Measurements from ENCODE around the gene UPK2. TPM values are rescaled to one million over a fixed set of nuclear protein-coding genes. Genes with fewer than 3 reads are reported as not detected.
A peak's percentile ranks its signal among the peaks of the same experiment; 100 is the strongest.
"Not testable (repeated sequence)": the region's sequence is repeated elsewhere in the genome, so short reads cannot be mapped to it uniquely, and the experiment has no call there.

UPK2 gene
- total and polyA plus RNA-seq, 2 experiments from 2014 or later, result 0.28 TPM; not detected in 1

DNA sequence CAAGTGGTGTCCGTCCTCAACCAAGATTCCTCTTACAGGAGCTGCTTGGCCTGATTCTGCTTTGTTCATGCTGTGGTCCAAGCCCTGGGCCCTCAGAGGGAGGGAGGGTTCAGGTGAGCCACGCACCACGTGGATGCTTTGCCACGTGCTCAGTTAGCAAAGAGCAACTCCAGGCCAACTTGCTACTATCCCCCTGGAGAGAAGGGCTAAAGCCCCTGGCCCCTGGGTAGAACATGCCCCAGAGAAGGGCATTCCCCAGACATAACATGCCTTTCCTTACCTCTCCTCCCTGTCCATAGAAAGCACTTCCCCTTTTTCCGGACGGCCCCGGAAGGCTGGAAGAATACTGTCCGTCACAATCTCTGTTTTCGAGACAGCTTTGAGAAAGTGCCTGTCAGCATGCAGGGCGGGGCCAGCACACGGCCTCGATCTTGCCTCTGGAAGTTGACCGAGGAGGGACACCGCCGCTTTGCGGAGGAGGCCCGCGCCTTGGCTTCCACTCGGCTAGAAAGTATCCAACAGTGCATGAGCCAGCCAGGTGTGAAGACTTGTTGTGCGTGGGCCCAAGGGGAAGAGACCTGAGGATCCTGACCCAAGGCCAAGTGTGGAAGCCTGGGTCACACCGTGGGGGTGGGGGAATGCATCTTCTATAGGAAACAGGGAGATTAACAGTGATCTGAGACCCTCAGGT, 24.2 kb downstream of the UPK2 start:
- Histone ChIP-seq H3K9me2 (ENCODE audit: insufficient read depth) (no peaks in the 10 kb centered on the region), H3K9ac (no peak overlapping the region), H3K27ac (no peak overlapping the region), H3K36me3 (ENCODE audit: low read depth) (no peaks in the 10 kb centered on the region), H3K9me3 (ENCODE audit: low read depth) (no peaks in the 10 kb centered on the region), H3K4me1 (ENCODE audit: insufficient read depth) (no peaks in the 10 kb centered on the region), H2AFZ (peak overlapping the region; percentile 72), H3K27me3 (replicated peaks; ENCODE audit: insufficient read depth) (0 out of 2 replicates have a peak, but pooled peaks cover 4% of the 10 kb centered on the region), H4K20me1 (ENCODE audit: insufficient read depth) (no peaks in the 10 kb centered on the region), H3F3A (ENCODE audit: insufficient read depth) (no peaks in the 10 kb centered on the region), H3K4me2 (ENCODE audit: unreplicated experiment) (peak overlapping the region; percentile 34), H3K79me2 (ENCODE audit: insufficient read depth) (no peaks in the 10 kb centered on the region), H3K4me3 (peak overlapping the region; percentile 23; the same call in 1 of the 2 replicates)
- no peak for TF ChIP-seq EZH2phosphoT487 (IDR thresholded peaks at IDR 0.05; ENCODE audit: insufficient read depth, low read depth)
- TF ChIP-seq EZH2 (IDR thresholded peaks at IDR 0.05; ENCODE audit: insufficient read depth, poor library complexity, severe bottlenecking), result no peak
- DNase-seq, result peak; percentile 36
- WGBS, 2 experiments (ENCODE audit: low coverage in 1 of 2, low lambda C conversion rate in 2 of 2, missing lambda C conversion rate in 2 of 2), result 11 to 14% methylated on average over 21 of the region's 21 CpGs
- in situ Hi-C loops (cut with MboI), result no loop called here

DNA sequence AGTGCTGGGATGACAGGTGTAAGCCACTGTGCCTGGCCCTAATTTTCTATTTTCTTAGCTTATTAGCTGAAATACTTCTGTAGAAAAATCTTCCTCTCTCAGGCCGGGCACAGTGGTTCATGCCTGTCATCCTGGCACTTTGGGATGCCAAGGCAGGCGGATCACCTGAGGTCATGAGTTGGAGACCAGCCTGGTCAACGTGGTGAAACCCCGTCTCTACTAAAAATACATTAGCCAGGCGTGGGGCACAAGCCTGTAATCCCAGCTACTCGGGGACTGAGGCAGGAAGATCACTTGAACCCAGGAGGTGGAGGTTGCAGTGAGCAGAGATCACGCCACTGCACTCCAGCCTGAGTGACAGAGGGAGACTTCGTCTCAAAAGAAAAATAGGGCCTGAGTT, 28.2 kb downstream of the UPK2 start:
- H3K36me3 ChIP-seq (ENCODE audit: low read depth); H3K9me2 ChIP-seq (ENCODE audit: insufficient read depth); H4K20me1 ChIP-seq (ENCODE audit: insufficient read depth); H3F3A ChIP-seq (ENCODE audit: insufficient read depth); H3K4me3 ChIP-seq; H3K4me2 ChIP-seq (ENCODE audit: unreplicated experiment); in situ Hi-C loops (cut with MboI); H3K9ac ChIP-seq; H2AFZ ChIP-seq; H3K9me3 ChIP-seq (ENCODE audit: low read depth); H3K4me1 ChIP-seq (ENCODE audit: insufficient read depth); H3K27me3 ChIP-seq (replicated peaks; ENCODE audit: insufficient read depth); DNase-seq; H3K79me2 ChIP-seq (ENCODE audit: insufficient read depth); H3K27ac ChIP-seq: not testable (repeated sequence)
- 75 to 81% methylated on average over 8 of the region's 8 CpGs for WGBS, 2 experiments (ENCODE audit: low coverage in 1 of 2, low lambda C conversion rate in 2 of 2, missing lambda C conversion rate in 2 of 2)

DNA sequence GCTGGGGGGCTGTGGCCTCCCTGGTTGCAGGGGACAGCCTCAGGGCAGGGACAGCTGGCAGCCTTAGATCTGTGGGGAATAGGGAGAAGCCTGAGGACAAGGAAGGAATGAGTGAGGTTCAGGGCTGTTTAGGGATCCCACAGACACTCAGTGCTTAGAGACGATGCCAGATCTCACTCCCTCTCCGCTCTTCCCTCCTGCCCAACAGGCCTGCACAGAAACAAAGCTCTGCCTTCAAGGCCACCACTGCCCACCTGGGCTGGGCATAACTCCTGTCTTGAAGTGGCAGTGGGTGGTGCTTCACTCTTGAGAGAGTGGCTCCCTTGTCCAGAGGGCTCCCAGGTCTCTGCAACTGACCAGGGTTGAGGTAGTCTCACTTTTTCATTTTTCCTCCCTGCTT, 28.7 kb downstream of the UPK2 start:
- no peak for DNase-seq
- H4K20me1 ChIP-seq (ENCODE audit: insufficient read depth), result no peaks in the 10 kb centered on the region
- H2AFZ ChIP-seq, result no peak overlapping the region
- H3K4me2 ChIP-seq (ENCODE audit: unreplicated experiment), result no peak overlapping the region
- no peaks in the 10 kb centered on the region for H3K9me3 ChIP-seq (ENCODE audit: low read depth)
- H3K9me2 ChIP-seq (ENCODE audit: insufficient read depth), result no peaks in the 10 kb centered on the region
- no peak for TF ChIP-seq EZH2 (IDR thresholded peaks at IDR 0.05; ENCODE audit: insufficient read depth, poor library complexity, severe bottlenecking)
- no peak for TF ChIP-seq EZH2phosphoT487 (IDR thresholded peaks at IDR 0.05; ENCODE audit: insufficient read depth, low read depth)
- no peaks in the 10 kb centered on the region for H3F3A ChIP-seq (ENCODE audit: insufficient read depth)
- no peak overlapping the region for H3K9ac ChIP-seq
- H3K27me3 ChIP-seq (replicated peaks; ENCODE audit: insufficient read depth), result no peaks in the 10 kb centered on the region
- H3K4me3 ChIP-seq, result no peak overlapping the region
- no peaks in the 10 kb centered on the region for H3K79me2 ChIP-seq (ENCODE audit: insufficient read depth)
- no peak overlapping the region for H3K27ac ChIP-seq
- in situ Hi-C loops (cut with MboI), result no loop called here
- H3K36me3 ChIP-seq (ENCODE audit: low read depth), result no peaks in the 10 kb centered on the region
- WGBS, 2 experiments (ENCODE audit: low coverage in 1 of 2, low lambda C conversion rate in 2 of 2, missing lambda C conversion rate in 2 of 2), result 61% methylated on average over 2 of the region's 2 CpGs
- H3K4me1 ChIP-seq (ENCODE audit: insufficient read depth), result no peaks in the 10 kb centered on the region

DNA sequence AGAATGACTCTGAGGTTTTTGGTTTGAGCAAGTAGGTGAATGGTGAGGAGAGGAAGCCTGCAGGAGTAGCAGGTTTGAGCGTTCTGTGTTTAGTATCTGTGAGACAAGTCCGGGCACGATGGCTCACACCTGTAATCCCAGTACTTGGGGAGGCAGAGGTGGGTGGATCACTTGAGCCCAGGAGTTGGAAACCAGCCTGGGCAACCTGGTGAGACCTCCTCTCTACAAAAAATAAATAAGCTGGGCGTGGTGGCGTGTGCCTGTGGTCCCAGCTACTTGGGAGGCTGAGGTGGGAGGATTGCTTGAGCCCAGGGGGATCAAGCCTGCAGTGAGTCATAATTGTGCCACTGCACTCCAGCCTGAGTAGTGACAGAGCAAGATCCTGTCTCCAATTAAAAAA, 32.2 kb downstream of the UPK2 start:
- in situ Hi-C loops (cut with MboI), result no loop called here
- H3K36me3 ChIP-seq (ENCODE audit: low read depth), result no peaks in the 10 kb centered on the region
- H3K4me2 ChIP-seq (ENCODE audit: unreplicated experiment), result no peak overlapping the region
- DNase-seq, result no peak
- TF ChIP-seq EZH2phosphoT487 (IDR thresholded peaks at IDR 0.05; ENCODE audit: insufficient read depth, low read depth), result no peak
- no peak for TF ChIP-seq EZH2 (IDR thresholded peaks at IDR 0.05; ENCODE audit: insufficient read depth, poor library complexity, severe bottlenecking)
- H2AFZ ChIP-seq, result no peak overlapping the region
- no peak overlapping the region for H3K4me3 ChIP-seq
- no peaks in the 10 kb centered on the region for H3K9me2 ChIP-seq (ENCODE audit: insufficient read depth)
- 93 to 99% methylated on average over 5 of the region's 5 CpGs for WGBS, 2 experiments (ENCODE audit: low coverage in 1 of 2, low lambda C conversion rate in 2 of 2, missing lambda C conversion rate in 2 of 2)
- no peaks in the 10 kb centered on the region for H3K79me2 ChIP-seq (ENCODE audit: insufficient read depth)
- H3K4me1 ChIP-seq (ENCODE audit: insufficient read depth), result no peaks in the 10 kb centered on the region
- no peaks in the 10 kb centered on the region for H4K20me1 ChIP-seq (ENCODE audit: insufficient read depth)
- H3F3A ChIP-seq (ENCODE audit: insufficient read depth), result no peaks in the 10 kb centered on the region
- no peaks in the 10 kb centered on the region for H3K9me3 ChIP-seq (ENCODE audit: low read depth)
- H3K27ac ChIP-seq, result no peak overlapping the region
- H3K9ac ChIP-seq, result no peak overlapping the region
- no peaks in the 10 kb centered on the region for H3K27me3 ChIP-seq (replicated peaks; ENCODE audit: insufficient read depth)

GRCh38 chr11:118991486-118992038, 35.5 kb downstream of the UPK2 start:
- H3K4me1 ChIP-seq (ENCODE audit: insufficient read depth); H3K27ac ChIP-seq; H3K36me3 ChIP-seq (ENCODE audit: low read depth); H3F3A ChIP-seq (ENCODE audit: insufficient read depth); H4K20me1 ChIP-seq (ENCODE audit: insufficient read depth); H3K4me2 ChIP-seq (ENCODE audit: unreplicated experiment); H3K9me2 ChIP-seq (ENCODE audit: insufficient read depth); H3K4me3 ChIP-seq; H3K9ac ChIP-seq; DNase-seq; H3K9me3 ChIP-seq (ENCODE audit: low read depth); H3K27me3 ChIP-seq (replicated peaks; ENCODE audit: insufficient read depth); in situ Hi-C loops (cut with MboI); H2AFZ ChIP-seq: not testable (repeated sequence)
- 94 to 97% methylated on average over 2 to 44 of the region's 44 CpGs for WGBS, 2 experiments (ENCODE audit: low coverage in 1 of 2, low lambda C conversion rate in 2 of 2, missing lambda C conversion rate in 2 of 2)
- peaks cover 11% of the 10 kb centered on the region; the same call in 1 of the 2 replicates for H3K79me2 ChIP-seq (ENCODE audit: insufficient read depth)
